ENCODE data around the gene KLHL14.

Gene KLHL14

GRCh38 chr18:32634876-32635431, 137.9 kb downstream of the KLHL14 start:
- DNase-seq (ENCODE audit: low read depth): no peak

- no peak for DNase-seq (ENCODE audit: low read depth)
Measured at GRCh38 chr18:32629981-32630700, 142.7 kb downstream of the KLHL14 start.

- DNase-seq (ENCODE audit: low read depth): no peak
Measured at GRCh38 chr18:32629292-32629691, 143.5 kb downstream of the KLHL14 start.

GRCh38 chr18:32624182-32624723, 148.6 kb downstream of the KLHL14 start:
- DNase-seq (ENCODE audit: low read depth): no peak

GRCh38 chr18:32623563-32623962, 149.3 kb downstream of the KLHL14 start:
- no peak for DNase-seq (ENCODE audit: low read depth)

All from non-pigmented ciliary epithelial cell (primary cell).